ENCODE data around the gene COPB2. TPM values are rescaled to one million over a fixed set of nuclear protein-coding genes. Genes with fewer than 3 reads are reported as not detected.

Gene COPB2
- total and polyA plus RNA-seq, 2 of the 8 experiments (the other 6 are each of a cell fraction or from before 2014, with no cell fraction given): 40.3 to 119 TPM

- TF ChIP-seq FOSL1 (IDR thresholded peaks at IDR 0.05; ENCODE audit: insufficient read depth, low read depth, low read length): no peak
- no peak for TF ChIP-seq ATF3 (IDR thresholded peaks at IDR 0.05; ENCODE audit: insufficient read depth, low read depth, low read length)
- TF ChIP-seq MAX (IDR thresholded peaks at IDR 0.05): no peak
Observed at GRCh38 chr3:139355476-139355875, 34.0 kb downstream of the COPB2 start (continued).

Data from H1 (cell line).